ENCODE measurements around the gene LRRC23.

DNA sequence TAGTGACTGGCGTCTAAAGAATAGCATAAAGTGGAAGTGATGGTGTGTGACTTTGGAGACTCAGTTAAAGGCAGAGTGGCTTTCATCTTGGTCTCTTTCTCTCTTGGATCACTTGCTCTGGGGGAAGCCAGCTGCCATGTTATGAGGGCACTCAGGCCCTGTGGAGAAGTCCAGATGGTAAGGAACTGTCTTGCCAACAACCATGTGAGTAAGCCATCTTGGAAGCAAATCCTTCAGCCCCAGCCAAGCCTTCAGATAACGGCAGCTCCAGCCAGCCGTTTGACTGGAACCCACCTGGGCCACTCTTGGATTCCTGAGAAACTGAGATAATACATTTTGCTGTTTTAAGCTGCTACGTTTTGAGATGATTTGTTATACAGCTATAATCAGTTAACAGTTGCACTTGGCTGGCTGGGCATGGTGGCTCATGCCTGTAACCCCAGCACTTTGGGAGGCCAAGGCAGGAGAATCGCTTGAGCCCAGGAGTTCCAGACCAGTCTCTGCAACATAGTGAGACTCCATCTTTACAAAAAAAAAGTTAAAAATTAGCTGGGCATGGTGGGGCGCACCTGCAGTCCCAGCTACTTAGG, 7.7 kb upstream of the LRRC23 start:
- TF ChIP-seq CTCF (IDR thresholded peaks at IDR 0.05; ENCODE audit: low read depth, low read length), result no peak
- no peak for TF ChIP-seq POLR2A (IDR thresholded peaks at IDR 0.05; ENCODE audit: extremely low read depth, insufficient read length)
- TF ChIP-seq MAX (IDR thresholded peaks at IDR 0.05; ENCODE audit: low read depth, low read length), result no peak
